Measurements from ENCODE around the gene MAPK13.

GRCh38 chr6:36138667-36139066 lies 8.4 kb downstream of the MAPK13 start:
- TF ChIP-seq CTCF (IDR thresholded peaks at IDR 0.05) = no peak
- no peak for TF ChIP-seq POLR2A (IDR thresholded peaks at IDR 0.05)

Measured in esophagus squamous epithelium (tissue), 4 donors.